GM19238 (cell line): Measurements from ENCODE around the gene CAGE1.

Experiments used
- DNase-seq: peaks from one replicate; pipeline ENCODE4 v3.0.0; 2011; ENCODE audit warnings: low spot score; ENCODE audit not compliant: insufficient read length

CAGE1 gene

DNA sequence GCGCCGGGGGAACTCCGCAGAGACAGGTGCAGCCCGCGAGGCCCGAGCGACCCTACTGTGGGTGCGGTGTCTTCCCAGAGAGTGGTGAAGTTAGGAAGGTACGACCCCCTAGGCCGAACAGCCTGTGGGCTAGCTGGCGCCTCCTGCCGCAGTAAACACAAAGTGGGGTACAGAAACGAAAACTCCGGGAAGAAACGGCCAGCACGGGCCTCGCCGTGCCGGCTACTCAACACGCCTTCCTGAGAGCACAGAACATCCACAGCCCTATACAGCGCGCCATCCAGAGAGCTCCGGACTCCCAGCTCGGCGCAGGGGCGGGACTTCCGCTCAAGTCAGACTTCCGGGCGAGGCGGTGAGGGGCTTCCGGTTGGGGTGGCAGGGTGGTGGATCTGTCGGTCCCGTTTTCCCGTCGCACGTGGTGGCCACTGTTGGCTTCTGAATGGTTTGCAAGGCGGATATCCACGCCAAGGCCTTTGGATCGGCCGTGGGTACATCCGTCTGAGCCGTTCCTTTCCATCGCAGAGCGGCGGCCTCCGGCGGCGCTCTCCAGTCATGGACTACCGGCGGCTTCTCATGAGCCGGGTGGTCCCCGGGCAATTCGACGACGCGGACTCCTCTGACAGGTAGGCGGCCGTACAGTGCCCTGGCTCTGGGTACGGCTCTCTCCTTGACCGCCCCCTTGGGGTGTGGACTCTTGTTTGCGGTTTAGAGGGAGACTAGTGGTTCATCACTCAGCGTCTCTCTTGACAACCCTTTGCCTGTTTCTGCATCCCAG lies at the start of gene CAGE1, which contains the start of gene RIOK1:
Gene CAGE1, minus strand, starts transcription at position 292 of the 775 bp plus-strand sequence. CDS start 2,569 bp downstream, outside the sequence.
Gene RIOK1, plus strand, starts transcription at position 358 of the 775 bp plus-strand sequence. Its CDS starts 195 bp downstream, at position 553.
- peak; percentile 85 for DNase-seq

DNA sequence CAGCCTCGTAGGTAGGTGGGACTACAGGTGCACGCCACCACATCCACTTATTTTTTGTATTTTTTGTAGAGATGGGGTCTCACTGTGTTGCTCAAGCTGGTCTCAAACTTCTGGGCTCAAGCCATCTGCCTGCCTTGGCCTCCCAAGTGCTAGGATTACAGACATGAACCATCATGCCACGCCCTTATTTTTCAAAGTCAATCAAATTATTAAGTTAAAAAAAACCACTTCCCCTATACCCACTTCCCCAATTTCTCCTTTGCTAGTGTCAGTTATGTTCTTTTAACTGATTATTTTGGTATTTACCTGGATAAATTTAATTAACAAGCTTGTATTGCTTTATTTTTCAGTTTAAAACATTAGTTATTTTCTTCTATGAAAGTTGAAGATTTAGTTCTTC lies 49.7 kb upstream of the CAGE1 start:
- no peak for DNase-seq

DNA sequence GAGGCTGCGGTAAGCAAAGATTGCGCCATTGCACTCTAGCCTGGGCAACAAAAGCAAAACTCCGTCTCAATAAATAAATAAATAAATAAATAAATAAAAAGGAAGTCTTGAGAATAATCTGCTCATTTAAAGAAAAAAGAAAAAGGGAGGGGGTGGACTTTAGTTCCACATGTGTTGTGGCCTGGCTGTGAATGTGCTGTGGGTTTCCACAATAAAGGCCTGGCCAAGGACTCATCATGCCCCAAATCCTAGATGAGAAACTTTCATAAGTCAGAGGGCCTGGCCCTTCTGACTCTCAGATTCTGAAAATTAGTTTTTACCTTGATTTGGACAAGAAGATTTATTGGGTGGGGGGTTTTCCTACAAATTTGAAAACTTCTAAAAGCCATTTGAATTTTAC lies 48.5 kb upstream of the CAGE1 start:
- DNase-seq, result no peak

DNA sequence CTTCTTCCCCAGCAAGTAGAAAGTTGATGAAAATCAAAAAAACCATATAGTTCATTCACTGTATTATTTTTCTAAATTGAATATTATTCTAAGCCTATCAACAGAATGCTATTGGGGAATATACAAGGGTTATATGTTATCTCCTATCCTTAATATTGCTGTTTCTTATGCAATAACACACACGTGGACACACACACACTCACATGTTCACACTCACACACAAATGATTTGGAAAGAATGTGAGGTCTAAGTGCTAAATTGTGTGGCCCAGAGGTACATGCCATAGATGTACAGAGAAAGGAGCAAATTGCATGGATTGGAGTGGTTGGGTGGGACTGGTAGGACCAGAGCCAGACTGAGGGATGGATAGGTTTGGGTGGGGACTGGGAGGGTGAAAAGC lies 45.1 kb upstream of the CAGE1 start:
- DNase-seq, result no peak

DNA sequence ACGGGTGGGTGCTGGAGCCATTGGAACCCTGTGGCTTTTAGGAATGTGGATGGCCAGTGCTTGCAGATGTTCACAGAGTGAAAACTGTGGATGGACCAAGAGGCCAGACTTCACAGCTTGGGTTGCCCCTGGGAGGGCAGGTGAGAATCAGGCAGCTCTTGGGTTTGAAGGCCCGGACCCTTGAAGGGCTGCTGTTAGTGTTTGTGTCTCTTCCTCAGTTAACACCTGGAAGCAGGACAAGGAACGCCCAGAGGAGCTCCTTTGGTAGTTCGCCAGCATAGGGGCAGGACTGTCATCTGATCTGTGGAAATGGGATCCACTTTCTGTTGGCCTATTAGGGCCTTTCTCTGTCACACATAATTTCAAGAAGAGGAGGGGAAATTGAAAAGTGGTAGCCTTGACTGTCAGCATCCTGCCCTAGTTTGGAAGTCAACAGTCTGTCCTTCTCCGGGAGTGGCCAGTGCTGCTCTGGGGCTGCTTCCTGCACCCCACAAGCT lies 43.6 kb upstream of the CAGE1 start:
- DNase-seq, result no peak

DNA sequence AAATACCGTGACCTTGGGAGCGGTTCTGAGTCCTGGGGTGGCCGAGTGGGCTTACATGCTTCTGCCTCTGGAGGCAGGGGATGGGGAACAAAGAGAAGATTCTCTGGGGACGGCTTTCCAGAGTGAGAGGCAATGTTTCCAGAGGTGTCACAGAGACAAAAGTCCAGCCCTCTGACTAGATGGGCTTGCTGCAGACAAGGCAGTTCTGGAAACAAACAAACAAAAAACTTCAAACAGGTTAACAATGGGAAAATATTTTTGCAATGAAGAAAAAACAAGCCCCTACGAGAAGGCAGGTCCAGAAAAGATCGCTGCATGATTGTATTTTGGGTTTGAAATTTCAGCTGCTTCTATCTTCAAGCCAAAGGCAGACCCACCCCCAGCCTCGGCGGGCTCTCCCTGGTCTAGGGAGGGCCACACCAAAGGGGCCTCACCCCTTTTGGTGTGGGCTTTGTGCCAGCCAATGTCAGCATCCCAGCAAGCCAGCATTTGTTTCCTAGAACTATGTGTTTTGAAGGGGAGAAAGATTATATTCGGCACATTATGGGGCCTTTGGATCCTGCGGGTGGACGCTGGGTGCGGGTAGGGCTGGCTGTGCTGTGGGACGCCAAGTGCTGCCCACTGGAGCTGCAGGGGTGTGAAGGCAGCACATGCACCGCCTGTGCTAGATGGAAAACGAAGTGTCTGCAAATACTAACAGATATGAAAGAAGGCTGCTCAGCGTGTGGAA lies 43.0 kb upstream of the CAGE1 start:
- DNase-seq, result no peak

DNA sequence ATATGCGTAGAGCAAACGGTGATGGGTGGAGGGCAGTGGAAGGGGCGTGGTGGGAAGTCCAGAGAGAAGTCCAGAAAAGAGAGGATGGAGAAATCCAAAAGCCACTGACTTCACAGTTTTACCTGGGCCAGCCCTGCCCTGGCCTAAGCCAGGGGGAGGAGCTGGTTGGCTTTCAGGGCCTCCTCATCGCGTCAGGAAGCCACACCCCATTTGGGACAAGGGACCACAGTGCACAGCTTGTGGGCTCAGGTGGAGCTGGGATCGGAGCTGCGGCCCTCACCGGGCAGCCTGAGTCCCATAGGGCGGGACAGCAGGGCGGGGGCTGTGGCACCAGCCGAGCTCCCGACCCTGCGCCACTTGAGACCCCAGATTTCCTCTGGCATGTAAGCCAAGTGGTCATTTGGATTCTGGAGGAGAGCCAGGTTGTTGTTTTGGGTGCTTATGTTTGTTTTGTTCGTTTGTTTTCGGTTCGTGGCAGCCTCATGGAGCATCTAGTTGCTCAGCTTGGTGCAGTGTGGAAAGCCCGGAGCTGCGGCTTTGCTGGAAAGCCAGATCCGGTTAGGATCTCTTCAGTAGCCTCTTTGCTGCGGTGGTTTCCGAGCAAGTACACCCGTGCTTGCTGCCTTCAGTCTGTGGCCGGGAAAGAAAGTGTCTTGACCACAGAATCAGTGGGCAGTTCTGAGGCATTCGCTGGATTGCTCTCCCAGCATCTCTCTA lies 42.3 kb upstream of the CAGE1 start:
- DNase-seq, result no peak

DNA sequence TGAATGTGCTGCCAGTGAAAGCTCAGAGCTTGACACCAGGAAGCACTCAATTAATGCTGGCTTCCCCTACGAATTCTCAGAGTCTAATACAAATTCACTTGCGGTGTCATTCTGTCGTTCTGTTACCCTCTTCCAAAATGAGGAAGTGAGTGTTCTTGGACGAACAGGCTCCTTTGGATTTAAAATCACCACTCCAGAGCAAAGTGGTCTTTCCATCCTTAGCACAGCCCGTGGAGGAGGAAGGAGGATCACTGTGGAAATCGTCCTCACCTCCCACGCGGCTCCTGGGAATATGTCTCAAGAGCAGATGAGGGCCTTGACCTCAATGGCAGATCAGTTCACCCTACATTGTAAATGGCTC lies 41.8 kb upstream of the CAGE1 start:
- DNase-seq, result no peak

DNA sequence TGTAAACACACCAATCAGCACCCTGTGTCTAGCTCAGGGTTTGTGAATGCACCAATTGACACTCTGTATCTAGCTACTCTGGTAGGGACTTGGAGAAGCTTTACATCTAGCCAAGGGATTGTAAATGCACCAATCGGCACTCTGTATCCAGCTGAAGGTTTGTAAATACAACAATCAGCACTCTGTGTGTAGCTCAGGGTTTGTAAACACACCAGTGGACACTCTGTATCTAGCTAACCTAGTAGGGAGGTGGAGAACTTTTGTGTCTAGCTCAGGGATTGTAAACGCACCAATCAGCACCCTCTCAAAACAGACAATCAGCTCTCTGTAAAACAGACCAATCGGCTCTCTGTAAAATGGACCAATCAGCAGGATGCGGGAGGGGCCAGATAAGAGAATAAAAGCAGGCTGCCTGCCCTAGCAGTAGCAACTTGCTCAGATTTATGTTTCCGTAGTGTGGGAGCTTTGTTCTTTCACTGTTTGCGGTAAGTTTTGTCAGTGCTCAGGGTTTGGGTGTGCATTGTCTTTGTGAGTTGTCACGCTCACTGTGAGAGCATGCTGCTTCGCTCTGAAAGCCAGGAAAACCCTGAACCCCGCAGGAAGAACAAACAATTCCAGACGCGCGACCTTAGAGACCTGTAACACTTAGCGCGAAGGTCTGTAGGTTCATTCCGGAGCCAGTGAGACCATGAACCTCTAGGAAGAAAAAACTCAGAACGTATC lies 37.1 kb upstream of the CAGE1 start:
- DNase-seq, result no peak

DNA sequence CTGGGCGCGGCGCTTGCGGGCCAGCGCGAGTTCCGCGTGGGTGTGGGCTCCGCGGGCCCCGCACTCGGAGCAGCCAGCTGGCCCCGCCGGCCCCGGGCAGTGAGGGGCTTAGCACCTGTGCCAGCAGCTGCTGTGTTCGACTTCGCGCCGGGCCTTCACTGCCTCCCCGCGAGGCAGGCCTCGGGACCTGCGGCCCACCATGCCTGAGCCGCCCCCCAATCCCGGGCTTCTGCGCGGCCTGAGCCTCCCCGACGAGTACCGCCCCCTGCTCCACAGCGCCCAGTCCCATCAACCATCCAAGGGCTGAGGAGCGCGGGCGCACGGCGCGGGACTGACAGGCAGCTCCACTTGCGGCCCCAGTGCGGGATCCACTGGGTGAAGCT lies 36.3 kb upstream of the CAGE1 start:
- DNase-seq, result no peak

DNA sequence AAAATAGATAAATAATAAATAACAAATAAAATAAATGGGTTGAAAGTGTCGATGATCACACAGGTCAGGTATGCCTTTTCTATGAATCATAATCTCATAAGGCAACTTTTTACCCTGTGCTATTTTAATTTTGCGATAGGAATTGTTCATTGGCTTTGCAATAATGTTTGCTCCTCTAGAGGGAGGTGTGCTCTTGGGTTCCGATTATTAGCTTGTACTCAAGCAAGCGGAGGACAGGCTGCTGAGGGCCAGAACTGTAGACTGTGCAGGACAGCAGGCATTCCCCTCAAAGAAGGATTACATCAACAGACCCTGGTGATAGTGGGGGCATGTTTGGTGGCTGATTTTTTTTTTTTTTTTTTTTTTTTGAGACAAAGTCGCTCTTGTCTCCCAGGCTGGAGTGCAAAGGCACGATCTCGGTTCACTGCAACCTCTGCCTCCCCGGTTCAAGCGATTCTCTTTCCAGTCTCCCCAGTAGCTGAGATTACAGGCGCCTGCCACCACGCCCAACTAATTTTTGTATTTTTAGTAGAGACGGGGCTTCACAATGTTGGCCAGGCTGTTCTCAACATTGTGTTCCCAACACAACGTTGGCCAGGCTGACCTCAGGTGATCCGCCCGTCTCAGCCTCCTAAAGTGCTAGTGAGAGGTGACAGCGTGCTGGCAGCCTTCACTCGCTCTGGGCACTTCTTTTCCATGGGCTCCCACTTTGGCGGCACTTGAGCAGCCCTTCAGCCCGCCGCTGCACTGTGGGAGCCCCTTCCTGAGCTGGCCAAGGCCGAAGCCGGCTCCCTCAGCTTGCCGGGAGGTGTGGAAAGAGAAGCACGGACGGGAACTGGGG lies 35.6 kb upstream of the CAGE1 start:
- DNase-seq, result no peak

DNA sequence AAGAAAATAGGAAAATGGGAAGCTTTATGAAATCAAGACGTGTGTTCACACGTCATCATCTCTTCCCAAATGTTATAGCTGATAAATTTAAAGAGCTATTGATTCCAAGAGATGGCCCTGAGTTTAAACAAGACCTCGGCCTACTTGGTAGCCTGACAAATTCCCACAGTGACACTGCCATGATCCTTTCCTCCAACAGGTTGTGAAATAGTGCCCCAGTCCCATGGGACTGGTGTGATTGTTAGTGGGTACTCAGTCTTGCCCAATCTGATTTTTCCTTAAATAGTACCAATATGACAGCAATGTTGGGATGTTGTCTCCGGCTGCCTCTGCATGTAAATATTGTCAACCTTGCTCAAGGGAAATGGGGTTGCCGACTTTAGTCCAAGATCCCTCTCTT lies 34.5 kb upstream of the CAGE1 start:
- DNase-seq, result no peak

DNA sequence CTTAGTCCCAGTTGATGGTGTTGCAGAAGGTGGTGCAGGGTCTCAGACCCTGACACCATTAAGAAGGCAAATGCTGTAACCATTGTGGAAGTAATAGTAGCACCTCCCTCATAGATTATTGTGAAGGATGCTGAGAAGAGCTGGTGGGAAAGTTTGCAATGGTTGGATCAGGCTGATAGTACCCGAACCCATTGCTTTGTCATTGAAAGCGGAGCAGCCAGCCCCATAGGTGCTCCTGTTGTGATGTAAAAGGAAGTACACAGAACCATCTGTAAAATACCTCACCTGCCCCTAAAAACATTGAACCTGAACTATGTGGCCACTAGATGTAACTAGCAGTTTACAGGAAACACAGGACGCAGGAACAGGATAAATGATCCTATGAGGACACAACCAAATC lies 31.5 kb upstream of the CAGE1 start:
- no peak for DNase-seq

DNA sequence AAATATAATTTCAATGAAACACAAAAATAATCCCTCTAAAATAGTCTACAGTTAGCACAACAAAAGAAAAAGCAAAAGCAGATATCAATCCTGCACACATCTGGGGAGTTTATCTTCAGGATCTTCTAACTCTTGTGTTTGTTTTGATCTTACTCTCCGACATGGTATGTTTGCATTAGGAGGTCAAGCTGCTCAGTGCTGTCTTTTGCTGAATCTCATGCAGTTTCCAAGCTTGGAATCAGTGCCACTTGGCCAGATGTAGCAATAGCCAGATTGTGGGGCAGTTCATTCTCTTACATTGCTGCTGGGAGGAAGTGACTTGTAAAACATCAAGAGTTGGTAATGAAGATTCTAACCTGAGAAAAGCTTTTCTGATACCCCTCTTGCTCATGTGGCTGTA lies 29.5 kb upstream of the CAGE1 start:
- no peak for DNase-seq

DNA sequence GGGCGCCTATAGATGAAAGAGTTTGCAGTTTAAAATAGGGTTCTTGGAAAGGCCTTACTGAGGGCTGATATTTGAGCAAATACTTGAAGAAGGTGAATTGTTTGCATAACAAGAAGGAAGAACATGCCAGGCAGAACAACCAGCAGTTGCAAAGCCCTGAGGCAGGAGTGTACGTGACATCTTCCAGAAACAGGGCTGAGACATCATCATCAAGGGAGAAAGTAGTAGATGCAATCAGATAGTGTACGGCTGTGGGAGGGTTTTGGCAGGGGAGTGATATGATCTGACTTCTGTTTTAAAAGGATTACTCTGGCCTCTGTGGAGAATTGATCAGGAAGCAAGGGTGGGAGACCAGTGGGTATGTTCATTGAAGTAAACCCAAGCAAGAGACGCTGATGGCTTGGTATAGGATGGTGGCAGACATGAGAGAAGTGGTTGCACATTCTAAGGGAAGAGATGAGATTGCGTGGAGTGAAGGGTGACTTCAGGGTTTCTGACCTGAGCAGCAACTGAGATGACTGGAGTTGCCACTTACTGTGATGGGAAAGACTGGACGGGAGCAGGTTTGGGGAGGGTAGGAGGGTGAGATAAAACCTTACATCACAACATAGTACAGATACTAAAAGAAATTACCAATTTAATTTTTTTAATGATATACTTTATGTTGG lies 28.8 kb upstream of the CAGE1 start:
- no peak for DNase-seq

DNA sequence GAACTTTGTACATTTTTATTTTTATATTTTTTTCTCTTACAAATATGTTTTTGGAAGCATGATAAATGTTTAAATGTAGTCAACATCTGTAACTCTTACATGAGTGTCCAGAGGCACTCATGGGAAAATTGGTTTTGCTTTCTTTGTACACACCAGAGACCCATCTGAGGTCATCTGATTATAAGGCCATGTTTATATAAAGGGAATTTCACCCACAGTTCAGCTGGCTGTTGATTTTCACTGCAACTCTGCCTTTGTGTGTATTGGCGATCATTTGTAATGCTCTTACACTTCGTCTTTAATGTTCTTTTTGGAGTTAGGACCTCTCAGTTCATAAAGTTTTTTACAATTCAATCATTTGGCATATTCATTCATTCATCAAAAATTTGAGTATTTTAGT lies 28.1 kb upstream of the CAGE1 start:
- no peak for DNase-seq

DNA sequence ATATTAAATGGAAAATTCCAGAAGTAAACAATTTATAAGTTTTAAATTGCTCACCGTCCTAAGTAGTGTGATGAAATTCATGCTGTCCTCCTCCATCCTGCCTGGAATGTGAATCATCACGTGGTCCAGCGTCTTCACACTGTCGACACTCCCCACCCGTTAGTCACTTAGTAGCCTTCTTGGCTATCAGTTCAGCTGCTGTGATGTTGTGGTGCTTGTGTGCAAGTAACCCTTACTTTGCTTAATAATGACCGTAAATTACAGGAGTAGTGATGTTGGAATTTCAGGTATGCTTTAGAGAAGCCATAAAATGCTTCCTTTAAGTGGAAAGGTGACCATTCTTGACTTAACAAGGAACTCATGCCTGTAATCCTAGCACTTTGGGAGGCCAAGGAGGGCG lies 25.3 kb upstream of the CAGE1 start:
- no peak for DNase-seq

DNA sequence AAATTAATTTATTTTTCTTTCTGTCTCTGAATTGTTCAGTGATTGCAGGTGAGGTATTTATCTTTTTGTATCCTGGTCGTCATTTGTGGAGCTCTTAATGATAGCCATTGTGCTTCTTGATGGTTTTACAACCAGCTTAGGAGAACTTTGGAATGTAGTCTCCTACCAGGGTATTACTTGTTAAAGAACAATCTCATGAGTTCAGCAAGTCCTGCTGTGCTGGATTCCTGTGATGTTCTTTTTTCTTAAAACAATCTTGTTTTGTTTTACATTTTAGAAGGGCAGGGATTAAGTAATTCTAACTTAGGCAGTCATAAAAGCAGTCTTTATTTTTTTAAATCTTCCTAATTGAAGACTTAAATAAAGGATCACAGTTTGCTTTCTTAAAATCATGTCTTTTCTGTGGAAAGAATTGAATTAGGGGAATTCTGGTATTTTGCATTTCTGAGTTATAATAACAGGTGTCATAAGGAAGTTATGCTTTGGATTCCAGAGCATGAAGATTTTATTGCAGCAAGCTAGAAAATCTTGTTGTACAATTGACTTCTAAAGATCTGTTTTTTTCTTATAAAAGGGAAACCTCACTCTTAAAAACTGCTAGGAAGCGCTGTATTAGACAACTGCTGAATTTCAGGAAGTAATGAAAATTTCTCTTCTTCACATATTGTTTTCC lies 23.7 kb upstream of the CAGE1 start:
- DNase-seq, result no peak

DNA sequence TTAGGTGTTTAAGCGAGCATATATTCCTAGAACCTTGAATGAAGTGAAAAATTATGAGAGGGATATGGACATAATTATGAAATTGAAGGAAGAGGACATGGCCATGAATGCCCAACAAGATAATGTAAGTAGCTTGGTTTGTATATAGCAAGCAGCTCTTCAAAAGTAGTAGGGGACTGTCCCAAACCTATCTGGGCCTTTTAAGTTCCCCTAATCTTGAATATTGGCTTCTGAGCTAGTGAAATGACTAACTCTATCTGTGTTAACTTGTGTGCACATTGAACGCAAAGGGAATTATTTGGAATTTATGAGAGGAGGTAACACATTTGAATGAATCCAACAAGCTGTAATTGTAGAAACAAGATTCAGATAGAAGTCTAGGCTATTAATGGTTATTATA lies 21.8 kb upstream of the CAGE1 start:
- DNase-seq, result no peak
